Caki2 (cell line): Measurements from ENCODE around the gene SHH. TPM values are rescaled to one million over a fixed set of nuclear protein-coding genes. Genes with fewer than 3 reads are reported as not detected.

Experiments used
- DNase-seq: peaks from one replicate; pipeline ENCODE4 v3.0.0-alpha.2; 2015; ENCODE audit warnings: low read depth
- in situ Hi-C: cut with HindIII; loops from 2 replicates; pipeline ENCODE4 v1.10.0; 2016; ENCODE audit warnings: low sequenced_read_pairs, low pct_unique_long_range_greater_than_20kb, mixed read lengths
- total RNA-seq: library from RNA; depleted of rRNA; stranded (reverse); fragments of >200 nt; shearing (Covaris generic); gene quantifications from 2 replicates; pipeline ENCODE4 v1.2.3, GENCODE V29; 2014; ENCODE audit warnings: low replicate concordance; rRNA removed

Gene SHH
- total RNA-seq, 1 experiment from 2014 or later: 18.5 TPM

DNA sequence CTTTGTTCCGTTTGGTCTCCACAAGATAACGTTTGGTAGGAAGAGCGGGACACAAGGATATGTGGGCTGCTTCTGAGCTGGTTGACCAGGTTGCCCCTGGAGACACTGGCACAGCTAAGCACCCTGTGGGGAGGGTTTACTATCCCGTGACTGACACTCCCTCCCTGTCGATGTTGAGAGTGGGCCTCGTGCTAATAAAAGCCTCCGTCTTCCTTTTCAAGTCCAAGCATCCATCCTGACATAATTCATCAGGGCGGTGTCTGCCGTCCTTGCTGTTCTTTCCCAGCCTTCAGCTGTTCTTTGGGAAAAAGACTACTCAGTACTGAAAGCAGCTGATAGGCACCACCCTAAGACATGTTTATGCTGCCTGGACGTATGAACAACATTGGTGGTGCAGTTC lies 49.6 kb downstream of the SHH start:
- no peak for DNase-seq
- in situ Hi-C loops: no loop called here

DNA sequence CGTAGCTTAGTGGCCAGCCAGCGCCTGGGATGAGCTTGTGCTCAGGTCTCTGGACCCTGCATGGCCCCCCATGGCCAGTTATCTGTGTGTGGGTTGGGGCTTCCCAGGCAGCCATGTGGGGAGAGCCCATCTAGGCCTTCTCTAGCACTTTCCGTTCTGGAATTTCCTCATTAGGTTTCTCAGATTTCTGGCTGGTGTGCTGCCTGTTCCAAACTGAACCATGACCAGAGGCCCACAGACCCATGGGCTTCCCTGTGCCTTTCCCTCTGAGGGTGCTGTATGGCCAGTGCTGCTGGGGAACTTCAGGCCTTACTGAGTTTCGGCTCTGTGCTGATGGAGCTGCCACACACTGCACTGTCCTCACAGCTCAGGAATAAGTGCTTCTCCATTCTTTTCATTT lies 50.2 kb downstream of the SHH start:
- in situ Hi-C loops: no loop called here
- DNase-seq: no peak

DNA sequence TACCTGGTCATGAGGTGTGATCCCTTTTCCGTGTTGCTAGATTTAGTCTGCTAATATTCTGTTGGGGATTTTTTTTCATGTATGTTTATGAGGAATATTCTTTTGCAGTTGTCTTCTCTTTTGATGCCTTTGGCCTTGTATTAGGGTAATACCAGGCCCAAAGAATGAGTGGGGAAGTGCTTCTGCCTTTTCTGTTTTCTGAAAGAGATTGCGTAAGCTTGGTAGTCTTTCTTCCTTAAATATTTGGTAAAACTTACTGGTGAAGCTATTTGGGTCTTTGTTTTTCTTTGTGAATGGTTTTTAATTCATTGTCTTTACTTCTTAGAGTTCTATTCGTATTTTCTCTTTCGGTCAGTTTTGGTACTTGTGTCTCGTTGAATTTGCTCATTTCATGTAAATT lies 51.1 kb downstream of the SHH start:
- in situ Hi-C loops: no loop called here
- DNase-seq: no peak

DNA sequence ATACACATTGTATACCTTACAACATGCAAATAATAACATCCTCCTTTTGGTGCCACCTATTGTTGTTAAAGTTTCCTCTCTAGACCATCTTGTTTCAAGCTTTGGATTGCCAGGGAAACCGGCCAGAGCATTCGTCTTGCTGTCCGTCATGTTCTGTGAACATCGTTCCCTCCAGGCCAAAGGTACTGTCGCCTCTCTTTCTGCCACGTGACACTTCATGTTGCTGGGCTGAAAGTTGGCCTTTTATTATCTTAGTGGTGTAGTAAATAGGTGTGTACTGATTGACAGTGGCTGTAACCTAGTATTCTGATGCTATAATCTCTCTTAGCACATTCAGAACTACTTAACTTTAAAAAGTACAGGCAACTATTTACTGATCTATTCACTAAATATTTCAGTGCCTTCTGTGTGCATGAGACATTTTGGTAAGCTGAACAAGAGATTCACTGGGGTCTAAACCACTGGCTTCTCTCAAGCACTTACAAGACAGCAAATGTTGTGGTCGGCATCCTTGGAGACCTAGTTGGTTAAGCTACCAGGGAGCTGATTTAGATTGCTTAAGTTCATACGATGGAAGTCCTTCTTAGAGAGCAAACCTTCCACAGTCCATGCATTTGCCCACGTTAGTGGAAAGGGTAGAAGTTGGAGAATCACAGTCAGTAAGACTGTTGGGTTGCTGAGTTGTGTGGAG lies 52.4 kb downstream of the SHH start:
- no peak for DNase-seq
- in situ Hi-C loops: no loop called here

DNA sequence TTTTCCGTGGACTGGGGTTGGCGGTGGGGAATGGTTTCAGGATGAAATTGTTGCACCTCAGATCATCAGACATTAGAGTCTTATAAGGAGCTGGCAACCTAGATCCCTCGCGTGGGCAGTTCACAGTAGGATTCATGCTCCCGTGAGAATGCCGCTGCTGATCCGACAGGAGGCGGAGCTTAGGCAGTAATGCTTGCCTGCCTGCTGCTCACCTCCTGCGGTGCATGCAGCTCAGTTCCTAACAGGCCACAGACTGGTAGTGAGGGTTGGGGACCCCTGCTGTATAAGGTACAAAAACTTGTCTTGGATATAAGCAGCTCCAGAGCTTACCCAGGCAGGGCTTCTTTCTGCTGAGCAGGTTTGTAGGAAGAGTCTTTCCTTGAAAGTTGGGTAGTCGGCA lies 53.9 kb downstream of the SHH start:
- no peak for DNase-seq
- in situ Hi-C loops: no loop called here

DNA sequence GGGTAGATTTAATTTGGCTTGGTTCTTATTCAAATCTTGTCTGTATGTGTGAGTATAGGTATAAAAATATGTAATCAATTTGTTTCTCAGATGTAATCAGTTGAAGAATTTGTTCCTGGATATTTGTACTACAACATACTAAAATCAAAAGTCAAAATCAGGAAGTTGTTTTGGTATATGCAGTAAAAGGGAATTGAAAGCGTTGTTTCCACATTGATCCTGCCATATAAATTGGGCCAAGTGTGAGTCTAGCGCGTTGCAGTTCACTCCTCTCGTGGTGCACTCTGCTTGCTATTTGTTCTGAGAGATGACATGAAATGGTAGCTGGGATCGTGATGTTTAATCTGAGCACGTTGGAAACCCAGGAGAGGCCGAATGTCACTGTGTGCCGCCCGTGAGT lies 55.9 kb downstream of the SHH start:
- DNase-seq: no peak
- in situ Hi-C loops: no loop called here

DNA sequence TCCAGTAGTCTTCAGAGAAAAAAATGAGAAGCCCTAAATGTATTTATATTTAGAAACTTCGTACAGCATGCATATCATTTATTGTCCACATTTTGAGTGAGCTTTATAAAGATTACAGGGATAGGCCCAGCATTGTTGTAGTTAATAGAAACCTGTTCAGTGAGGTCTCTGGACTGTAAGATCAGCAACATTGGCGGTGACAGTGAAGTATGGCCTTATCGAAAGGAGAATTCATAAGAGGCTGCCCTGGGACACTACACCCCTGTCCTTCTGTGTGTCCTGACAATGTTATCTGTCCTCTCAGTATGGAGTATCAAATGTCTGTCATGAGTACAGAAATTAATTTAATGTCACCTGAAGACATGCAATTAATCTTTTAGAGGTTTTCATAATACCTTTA lies 57.2 kb downstream of the SHH start:
- in situ Hi-C loops: no loop called here
- DNase-seq: no peak

DNA sequence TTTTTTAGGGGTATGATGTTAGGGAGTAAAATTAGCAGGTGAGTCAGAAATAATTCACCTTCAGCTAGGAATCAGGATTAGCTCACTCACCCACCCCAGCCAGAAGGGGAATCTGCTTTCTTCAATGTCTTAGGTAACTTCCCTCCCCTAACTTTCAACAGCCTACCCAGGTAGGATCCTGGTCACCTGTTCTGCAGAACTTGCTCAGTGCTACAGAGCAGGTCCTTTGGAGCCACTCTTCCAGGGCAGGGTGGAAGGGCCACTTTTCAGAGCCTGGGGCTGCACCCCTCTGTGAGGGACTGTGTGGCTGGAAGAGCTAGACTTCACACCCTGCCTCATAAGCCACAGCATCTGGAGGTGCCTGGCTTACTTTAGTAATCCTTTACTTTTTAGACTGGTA lies 58.1 kb downstream of the SHH start:
- in situ Hi-C loops: no loop called here
- DNase-seq: no peak

DNA sequence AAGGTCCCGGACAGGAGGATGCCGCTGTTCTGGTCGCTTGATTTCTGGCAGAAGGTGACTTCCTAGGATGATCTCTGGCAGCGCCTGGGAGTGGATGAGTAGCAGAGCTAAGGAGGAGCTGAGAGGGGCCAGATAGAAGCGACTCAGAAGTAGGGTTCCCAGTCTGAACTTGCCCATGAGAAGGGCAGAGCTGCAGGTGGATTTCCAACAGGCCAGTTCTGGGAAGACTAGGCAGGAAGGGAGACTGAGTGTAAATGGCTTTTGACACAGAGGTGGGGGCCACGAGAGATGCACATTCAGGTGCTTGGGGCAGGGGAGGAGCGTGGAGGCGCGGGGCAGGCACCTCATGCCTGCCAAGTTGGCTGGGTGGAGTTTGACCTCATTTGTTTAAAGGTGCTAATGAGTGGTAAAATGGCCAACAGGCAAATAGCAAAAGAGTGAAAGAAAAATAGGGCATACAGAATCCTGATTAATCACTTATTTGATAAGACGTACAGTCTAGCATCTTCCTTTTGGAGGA lies 58.8 kb downstream of the SHH start:
- no peak for DNase-seq
- in situ Hi-C loops: no loop called here

DNA sequence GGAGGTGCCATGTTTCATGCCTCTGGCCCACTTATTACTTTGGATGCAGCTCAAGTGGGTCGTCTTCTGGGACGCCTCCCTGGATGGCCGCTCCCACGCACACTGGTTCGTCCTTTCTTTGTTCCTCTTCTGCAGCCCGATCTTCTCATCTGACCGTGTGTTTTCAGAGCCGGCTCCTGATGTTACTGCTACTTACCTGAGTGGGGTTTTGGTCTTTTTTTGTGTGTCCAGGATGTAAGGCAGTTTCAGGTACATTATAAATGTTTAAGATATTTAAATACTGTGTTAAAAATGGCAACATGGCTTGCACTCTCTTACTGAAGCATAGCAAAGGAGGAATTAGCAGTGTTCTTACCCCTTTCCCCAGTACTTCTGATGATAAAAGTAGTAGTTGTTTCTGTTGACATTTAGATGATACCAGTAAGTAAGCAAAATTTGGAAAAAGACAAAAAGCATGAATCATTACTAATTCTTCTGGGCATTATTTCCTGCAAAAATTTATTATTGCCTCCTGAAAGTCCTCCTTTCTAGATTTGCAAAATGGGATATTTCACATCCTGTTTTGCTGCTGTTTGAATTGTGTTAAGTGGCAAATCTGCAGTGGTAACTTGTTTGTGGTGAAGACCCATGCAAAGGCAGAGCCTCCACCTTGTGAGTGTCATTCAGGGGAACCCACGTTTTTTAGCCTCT lies 59.4 kb downstream of the SHH start:
- no peak for DNase-seq
- in situ Hi-C loops: no loop called here

DNA sequence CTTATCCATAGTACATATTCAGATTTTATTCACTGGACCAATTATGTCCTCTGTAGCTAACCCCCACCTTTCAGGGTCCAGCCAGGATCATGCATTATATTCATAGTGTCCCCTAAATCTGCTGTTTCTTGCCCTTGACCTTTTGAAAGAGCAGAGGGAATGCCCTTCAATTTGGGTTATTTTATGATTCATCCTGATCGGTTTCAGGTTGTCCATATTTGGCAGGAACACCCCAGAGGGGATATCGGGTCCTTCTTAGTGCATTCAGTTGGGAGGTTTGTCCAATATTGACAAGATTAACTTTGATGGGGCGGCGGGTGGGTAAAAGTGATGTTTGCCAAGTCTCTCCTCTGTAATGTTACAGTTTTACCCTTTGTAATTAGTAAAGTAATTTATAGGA lies 60.9 kb downstream of the SHH start:
- no peak for DNase-seq
- in situ Hi-C loops: no loop called here

DNA sequence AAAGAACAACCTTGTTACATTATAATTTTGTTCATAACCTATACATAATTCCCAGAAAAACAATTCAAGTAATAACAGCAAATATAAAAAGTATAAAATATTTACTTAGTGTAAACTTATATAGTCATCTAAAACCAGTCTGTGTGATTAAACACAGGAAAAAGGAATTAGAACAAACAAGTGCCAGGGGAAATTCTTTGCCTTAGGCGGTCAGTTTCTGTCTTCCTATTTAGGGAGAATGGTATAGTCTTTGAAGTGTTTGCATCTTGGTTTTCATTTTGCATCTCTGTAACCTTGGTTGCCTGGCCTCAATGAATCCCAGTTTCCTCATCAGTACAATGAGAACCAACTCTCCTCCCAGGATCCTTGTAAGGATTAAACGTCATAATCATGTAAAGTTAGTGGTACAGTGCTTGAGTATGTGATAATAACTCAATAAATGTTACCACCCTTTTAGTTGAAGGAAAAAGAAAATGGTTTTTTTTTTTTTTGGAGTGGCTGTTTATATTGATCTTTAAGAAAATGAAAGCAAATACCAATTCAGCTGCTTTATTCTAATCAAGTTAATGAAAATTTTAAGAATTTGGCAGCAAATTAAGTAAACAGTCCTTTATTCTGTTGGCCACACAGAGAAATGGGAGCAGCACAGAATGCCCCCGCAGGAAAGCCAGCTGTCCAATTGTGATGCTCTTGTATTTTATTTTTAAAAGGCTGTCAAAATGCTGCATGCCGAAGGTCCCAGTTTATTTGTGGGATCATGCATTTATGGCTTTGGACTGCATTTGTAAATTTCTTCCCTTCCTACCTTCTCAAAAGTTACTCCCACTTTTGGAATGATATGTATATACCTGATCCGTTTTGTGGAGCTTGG lies 61.8 kb downstream of the SHH start:
- in situ Hi-C loops: no loop called here
- DNase-seq: no peak

Other genes with a start within 250 kb of the SHH start
- gene RBM33, start 167.8 kb downstream of the SHH start, total RNA-seq: 7.3 and 29.9 TPM in 2 replicates